Fibroblast of peridontal ligament (primary cell): Measurements from ENCODE around the gene MAPK8IP3.
"Not testable (repeated sequence)": the region's sequence is repeated elsewhere in the genome, so short reads cannot be mapped to it uniquely, and the experiment has no call there.

Experiments used
- DNase-seq: peaks from one replicate; pipeline ENCODE4 v3.0.0-alpha.2; 2010; ENCODE audit errors: extremely low read depth

MAPK8IP3 gene

DNA sequence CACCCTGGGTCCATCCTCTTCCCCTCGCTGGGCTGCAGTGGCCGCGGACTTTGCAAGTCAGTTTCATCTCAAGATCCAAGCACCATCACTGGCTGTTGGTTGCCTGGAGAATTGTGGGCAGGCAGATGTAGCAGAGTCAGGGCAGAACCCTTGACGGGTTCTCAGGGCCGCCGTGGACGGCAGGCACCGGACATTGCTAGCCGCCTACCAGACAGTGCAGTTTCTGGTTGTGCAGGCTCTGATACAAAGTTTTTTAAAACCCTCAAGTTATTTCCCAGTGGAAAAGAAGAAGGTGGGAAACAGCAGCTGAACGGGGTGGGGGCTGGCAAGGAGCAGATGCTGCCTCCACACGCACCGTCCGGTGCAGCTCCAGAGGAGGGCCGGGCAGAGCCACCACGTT, 3.4 kb downstream of the MAPK8IP3 start:
- DNase-seq, result no peak

DNA sequence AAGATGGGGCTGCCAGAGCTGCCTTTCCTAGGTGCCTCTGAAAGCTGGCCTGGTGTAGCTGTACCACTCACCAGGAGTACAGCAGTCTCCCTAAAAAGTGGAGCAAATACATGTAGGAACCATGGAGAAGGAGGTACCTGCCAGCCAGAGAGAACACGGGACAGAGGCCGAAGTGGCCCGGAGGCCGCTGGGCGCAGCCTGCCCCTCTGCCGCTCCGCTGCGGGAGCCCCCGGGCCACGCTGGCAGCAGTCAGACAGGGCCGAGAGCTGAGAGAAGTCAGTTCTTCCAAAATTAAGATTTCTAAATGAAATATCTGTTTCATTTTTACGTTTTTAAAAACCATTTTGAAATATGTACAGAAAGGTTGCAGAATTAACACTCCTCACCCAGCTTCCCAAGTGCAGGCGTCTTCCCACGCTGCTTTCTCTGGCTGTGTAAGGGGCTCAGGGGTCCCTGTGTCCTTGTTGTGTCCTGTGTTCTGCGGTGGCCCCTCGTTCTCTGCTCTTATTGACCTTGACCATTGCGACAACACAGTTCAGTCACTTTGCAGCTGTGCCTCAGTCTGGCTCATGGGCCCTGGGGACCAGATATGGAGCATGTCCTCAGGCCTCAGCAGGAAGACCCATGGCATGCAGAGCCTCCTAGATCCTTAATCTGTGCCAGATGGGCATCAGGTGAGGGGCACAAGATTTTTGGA, 5.0 kb downstream of the MAPK8IP3 start:
- DNase-seq, result no peak

- peak; percentile 58 for DNase-seq
Observed at GRCh38 chr16:1712791-1713261, 6.8 kb downstream of the MAPK8IP3 start.

DNA sequence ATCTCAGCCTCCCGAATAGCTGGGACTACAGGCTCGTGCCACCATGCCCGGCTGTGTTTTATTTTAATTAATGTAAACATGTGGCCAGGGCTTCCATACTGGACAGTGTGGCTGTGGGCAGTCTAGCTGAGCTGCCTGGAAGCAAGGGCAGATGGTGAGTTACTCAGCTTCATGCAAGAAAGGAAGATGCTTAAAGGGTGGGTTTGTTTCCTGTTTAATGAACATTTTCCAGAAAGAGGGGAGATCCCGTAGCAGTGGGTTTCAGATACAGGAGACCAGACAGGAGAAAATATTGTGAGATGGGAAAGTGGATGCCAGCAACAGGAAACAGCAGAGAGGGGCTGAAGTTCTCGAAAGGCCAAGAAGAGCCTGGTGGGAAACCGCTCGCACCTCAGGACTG, 7.3 kb downstream of the MAPK8IP3 start:
- DNase-seq, result no peak

DNA sequence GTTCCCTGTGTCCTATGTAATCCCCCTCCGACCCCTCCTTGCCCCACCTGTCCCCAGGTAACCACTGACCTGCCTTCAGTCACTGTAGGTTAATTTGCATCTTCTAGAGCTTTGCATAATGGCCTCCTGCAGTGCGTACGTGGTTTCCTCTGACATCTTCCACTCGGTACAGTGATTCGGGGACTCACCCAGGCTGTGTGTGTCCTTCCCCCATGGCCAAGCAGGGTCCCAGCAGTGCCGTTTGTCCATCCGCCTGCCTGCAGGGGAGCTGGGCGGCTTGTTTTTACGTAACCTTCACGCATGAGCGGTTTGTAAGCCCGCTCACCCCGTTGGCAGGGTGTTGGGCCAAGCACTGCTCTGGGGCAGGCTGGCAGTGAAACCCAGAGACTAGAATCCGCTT, 7.9 kb downstream of the MAPK8IP3 start:
- no peak for DNase-seq

DNA sequence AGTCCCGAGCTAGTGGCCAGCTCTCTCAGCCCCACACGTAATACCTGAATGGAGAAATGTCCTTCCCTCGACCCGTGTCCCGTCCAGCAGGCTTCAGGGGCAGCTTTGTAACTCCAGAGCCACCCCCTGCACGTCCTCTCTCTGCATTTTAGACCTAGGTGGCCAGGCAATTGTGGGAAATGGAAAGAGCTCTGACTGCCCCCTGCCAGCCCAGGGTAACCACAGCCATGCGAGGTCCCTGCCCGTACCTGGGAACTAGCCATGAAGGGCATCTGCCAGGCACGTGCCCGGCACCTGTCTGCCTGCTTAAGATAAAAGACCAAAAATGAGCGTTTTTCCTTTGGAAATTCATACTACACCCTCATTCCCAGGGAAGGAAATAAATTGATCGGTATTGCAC, 9.2 kb downstream of the MAPK8IP3 start:
- no peak for DNase-seq

GRCh38 chr16:1718236-1718635, 12.2 kb downstream of the MAPK8IP3 start:
- not testable (repeated sequence) for DNase-seq

GRCh38 chr16:1719559-1720229, 13.7 kb downstream of the MAPK8IP3 start:
- not testable (repeated sequence) for DNase-seq

- DNase-seq, result no peak
Observed at GRCh38 chr16:1721372-1721771, 15.4 kb downstream of the MAPK8IP3 start.

- peak; percentile 61 for DNase-seq
Observed at GRCh38 chr16:1723450-1724147, 17.6 kb downstream of the MAPK8IP3 start.

DNA sequence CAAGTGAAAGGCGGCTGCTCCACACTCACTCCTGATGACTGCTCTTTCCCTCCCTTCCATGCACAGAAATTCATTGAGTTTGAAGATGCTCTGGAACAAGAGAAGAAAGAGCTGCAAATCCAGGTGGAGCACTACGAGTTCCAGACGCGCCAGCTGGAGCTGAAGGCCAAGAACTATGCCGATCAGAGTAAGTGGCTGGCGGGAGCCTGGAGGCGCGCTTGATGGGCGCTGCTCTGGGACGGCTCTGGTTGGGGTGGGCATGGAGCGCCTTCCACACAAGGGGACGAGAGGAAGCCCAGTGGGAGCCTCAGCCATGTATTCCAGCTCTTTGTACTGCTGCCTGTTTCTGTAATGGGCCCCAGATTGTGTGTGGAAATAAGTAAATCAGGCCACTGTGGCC, 18.5 kb downstream of the MAPK8IP3 start:
- no peak for DNase-seq

- no peak for DNase-seq
Observed at GRCh38 chr16:1726661-1727502, 20.9 kb downstream of the MAPK8IP3 start.

GRCh38 chr16:1727651-1728624, 21.9 kb downstream of the MAPK8IP3 start:
- DNase-seq, result no peak

GRCh38 chr16:1729026-1729425, 23.0 kb downstream of the MAPK8IP3 start:
- no peak for DNase-seq

GRCh38 chr16:1729445-1729844, 23.4 kb downstream of the MAPK8IP3 start:
- DNase-seq, result no peak

DNA sequence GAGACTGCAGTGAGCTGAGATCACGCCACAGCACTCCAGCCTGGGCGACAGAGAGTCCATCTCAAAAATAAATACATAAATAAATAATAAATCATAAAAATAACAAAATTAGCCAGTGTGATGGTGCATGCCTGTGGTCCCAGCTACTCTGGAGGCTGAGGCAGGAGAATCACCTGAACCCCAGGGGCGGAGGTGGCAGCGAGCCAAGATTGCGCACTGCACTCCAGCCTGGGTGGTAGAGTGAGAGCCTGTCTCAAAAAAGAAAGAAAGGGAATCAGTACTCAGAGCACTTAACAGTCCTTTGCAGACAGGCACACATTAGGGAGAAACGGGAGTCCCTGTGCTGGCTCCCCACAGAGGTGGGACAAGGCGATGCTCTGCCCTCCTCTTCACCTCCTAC, 25.1 kb downstream of the MAPK8IP3 start:
- no peak for DNase-seq

- DNase-seq, result no peak
Observed at GRCh38 chr16:1731603-1732002, 25.6 kb downstream of the MAPK8IP3 start.

DNA sequence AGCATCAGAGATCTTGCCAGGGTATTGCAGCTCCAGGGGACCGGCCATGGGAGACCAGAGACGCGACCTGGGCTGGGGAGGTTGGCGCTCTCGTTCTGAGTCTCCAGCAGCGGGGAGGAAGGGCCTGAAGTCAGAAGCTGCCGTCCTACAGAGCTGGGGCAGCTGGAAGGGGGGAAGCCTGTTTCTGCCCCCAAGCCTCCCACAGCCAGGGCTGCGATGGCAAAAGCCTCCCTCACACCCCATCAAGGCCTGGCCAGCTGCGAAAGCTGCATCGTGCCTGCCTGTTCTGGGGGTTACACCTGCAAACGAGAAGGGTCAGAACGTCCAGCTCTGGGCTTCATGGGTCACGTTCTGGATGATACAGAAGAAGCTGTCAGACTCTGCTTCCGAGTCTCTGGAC, 26.1 kb downstream of the MAPK8IP3 start:
- no peak for DNase-seq

- DNase-seq, result not testable (repeated sequence)
Observed at GRCh38 chr16:1732551-1732987, 26.6 kb downstream of the MAPK8IP3 start.

- DNase-seq, result no peak
Observed at GRCh38 chr16:1734123-1734522, 28.1 kb downstream of the MAPK8IP3 start.

DNA sequence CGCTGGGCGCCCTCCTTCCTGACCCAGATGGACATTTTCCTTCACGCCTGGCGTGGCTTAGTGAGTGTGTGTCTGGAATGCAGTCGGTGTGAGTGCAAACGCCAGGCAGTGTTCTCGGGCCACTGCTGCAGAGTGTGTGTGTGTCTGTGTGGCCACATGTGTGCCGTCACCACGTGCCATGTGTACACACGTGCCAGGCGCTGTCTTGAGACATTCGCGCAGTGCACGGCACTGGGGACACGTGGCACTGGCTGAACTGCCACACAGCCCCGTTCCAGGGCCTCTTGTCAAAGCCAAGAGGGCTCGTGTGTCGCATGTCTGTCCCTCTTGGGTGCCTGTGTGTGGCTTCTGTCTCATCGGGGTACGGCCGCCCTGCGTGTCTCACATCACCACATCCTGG, 28.8 kb downstream of the MAPK8IP3 start:
- DNase-seq, result no peak
